GM10266 (cell line): Measurements from ENCODE around the gene PIK3AP1.

Source experiments
- DNase-seq: peaks from one replicate; pipeline ENCODE4 v3.0.0; 2012; ENCODE audit errors: extremely low spot score
- TF ChIP-seq, protein P1 (sequence below): IDR thresholded peaks from 2 replicates; pipeline ENCODE4 v1.5.1; 2012; ENCODE audit warnings: mild to moderate bottlenecking, low read depth; ENCODE audit not compliant: control insufficient read depth, insufficient read depth; ENCODE audit errors: missing control alignments

PIK3AP1 gene

GRCh38 chr10:96642973-96643372 lies 77.3 kb downstream of the PIK3AP1 start:
- TF ChIP-seq, protein P1, sequence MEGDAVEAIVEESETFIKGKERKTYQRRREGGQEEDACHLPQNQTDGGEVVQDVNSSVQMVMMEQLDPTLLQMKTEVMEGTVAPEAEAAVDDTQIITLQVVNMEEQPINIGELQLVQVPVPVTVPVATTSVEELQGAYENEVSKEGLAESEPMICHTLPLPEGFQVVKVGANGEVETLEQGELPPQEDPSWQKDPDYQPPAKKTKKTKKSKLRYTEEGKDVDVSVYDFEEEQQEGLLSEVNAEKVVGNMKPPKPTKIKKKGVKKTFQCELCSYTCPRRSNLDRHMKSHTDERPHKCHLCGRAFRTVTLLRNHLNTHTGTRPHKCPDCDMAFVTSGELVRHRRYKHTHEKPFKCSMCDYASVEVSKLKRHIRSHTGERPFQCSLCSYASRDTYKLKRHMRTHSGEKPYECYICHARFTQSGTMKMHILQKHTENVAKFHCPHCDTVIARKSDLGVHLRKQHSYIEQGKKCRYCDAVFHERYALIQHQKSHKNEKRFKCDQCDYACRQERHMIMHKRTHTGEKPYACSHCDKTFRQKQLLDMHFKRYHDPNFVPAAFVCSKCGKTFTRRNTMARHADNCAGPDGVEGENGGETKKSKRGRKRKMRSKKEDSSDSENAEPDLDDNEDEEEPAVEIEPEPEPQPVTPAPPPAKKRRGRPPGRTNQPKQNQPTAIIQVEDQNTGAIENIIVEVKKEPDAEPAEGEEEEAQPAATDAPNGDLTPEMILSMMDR = peak; percentile 84
- peak; percentile 49 for DNase-seq

DNA sequence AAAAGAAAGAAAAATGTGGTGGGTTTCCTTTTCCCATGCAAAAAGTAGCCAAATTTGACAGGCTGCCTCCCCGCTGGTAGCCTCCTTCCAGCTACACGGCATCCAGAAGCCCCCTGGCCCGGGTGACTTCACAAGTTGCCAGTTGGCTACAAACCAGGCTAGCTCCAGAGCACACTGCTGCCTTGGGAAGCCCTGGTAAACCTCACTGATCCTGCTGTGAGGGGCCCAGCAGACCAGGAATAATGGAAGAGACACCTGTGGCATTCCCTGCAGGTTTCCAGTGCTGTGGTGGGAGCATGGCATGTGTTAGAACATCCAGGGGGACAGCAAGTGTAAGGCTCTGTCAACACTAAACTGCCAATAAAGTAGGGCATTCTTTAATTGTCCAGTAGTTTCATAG lies 77.8 kb downstream of the PIK3AP1 start:
- DNase-seq = no peak
- TF ChIP-seq, protein P1 = no peak

- TF ChIP-seq, protein P1 = no peak
- no peak for DNase-seq
Measured at GRCh38 chr10:96641396-96642295, 78.7 kb downstream of the PIK3AP1 start.

DNA sequence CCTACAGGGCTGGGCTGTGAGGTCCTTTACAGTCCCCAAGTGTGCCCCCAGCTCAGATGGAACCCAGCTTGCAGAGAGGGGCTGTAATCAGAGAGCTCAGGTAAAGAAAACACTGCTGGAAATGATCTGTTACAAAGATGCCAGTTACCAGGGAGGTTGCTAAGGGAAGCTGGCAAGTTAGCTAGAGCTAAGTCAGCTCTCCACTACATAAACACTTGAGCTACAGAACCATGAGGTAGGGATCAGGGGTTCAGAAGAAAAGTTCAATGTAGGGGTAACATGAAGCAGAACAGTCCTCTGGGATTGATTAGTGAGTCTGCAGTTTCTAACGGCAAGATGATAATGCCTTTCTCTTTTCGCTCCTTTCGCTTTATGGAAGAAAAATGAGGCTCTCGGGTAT lies 80.4 kb downstream of the PIK3AP1 start:
- TF ChIP-seq, protein P1 = no peak

DNA sequence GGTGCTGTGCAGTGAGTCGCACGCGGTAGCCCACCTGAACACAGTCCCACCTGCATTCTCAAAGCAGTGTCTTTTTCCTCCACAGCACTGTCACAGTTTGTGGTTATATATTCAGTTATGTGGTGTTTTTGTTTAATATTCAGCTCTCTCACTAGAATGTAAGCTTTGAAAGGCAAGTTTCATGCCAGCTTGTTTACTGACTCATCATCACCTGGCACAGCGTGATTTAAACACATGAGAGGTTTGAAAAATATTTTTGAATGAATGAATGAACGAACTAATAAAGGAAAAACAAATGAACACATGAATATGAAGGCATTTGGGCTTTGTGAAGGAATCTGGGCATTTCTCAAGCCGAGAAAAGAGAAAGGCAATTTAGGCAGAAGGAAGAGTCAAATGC lies 81.6 kb downstream of the PIK3AP1 start:
- TF ChIP-seq, protein P1 = no peak
- no peak for DNase-seq

More for the DNA sequence above, 80.4 kb downstream of the PIK3AP1 start:
- no peak for DNase-seq

DNA sequence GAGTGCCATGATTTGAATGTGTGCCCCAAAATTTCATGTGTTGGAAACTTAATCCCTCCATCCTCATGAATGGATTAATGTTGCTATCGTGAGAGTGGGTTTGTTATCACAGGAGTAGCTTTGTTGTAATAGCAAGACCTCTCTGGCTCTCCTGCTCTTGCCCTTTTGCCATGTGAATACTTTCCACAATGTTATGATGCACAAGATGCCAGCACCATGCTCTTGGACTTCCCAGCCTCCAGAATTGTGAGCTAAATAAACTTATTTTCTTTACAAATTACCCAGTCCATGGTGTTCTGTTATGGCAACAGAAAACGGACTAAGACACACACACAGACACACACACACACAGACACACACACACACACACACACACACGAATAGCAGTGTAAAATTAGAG lies 82.2 kb downstream of the PIK3AP1 start:
- TF ChIP-seq, protein P1 = no peak
- no peak for DNase-seq

- TF ChIP-seq, protein P1 = no peak
- no peak for DNase-seq
Measured at GRCh38 chr10:96637709-96638108, 82.6 kb downstream of the PIK3AP1 start.
